Hippocampal formation (tissue), 2 donors: ENCODE results near the gene SMIM1.
A peak's percentile ranks its signal among the peaks of the same experiment; 100 is the strongest.

Experiments used
- DNase-seq, 2 donors: peaks; one replicate each; lab custom pipeline; 2025; lab: John Stamatoyannopoulos, UW

The SMIM1 gene, protein sequence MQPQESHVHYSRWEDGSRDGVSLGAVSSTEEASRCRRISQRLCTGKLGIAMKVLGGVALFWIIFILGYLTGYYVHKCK

DNA sequence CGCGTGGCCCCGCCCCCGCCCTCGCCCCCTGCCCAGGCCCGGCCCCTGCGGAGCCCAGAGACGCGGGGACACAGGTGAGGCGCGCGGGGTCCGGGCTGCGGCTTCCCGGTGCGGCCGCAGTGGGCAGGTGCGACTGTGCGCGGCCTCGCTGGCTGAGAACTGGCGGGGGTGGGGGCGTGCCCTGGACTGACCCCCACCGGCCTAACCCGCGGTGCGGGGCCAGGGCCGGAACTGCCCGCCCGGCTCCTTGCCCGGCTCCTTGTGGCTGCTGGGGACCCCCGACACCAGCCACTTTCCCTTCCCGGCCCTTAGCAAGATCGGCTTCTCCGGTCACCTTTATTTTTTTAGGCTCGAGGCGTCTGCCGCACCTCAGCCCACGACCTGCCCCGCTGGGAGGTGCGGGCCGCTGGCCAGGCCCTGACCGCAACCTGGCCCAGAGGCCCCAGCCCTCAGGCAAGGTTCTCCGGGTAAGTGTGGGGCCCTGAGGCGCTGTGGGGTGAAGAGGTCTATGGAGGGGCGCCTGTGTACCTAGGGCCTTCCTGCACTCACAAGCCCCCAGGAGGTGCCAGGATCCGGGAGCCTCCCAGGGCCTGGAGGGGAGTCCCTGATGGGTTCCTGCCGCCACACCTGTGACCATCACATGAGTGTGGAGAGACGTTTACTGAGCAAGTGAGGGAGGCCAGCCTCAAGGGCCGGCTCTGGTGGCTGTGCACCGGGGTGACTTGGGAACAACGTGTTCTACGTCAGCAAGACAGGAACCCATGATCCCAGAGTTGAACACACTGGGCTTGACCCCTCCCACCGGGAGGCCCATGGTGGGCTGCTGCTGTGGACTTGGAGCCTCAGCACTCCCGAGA, at the start of gene SMIM1:
SMIM1 (plus strand) TSS at position 35 of the 857 bp plus-strand sequence. CDS start 2,625 bp downstream, outside the sequence.
- no peak for DNase-seq

DNA sequence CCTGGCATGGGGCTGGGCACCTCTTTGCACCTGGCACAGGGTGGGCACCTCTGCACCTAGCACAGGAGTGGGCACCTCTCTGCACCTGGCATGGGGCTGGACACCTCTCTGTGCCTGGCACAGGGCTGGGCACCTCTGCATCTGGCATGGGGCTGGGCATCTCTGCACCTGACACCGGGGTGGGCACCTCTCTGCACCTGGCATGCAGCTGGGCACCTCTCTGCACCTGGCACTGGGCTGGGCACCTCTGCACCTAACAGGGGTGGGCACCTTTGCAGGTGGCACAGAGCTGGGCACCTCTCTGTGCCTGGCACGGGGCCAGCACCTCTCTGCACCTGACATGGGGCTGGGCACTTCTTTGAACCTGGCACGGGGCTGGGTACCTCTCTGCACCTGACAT, 49.7 kb upstream of the SMIM1 start:
- DNase-seq: no peak

- peak; percentile 57 to 63 for DNase-seq
Measured at GRCh38 chr1:3724416-3725030, 48.0 kb upstream of the SMIM1 start.

GRCh38 chr1:3725366-3725765, 47.2 kb upstream of the SMIM1 start:
- DNase-seq: no peak

GRCh38 chr1:3727042-3727824, 45.3 kb upstream of the SMIM1 start:
- DNase-seq: peak in 1 of 2 donors; percentile 11

GRCh38 chr1:3727825-3728776, 44.4 kb upstream of the SMIM1 start:
- DNase-seq: no peak

DNA sequence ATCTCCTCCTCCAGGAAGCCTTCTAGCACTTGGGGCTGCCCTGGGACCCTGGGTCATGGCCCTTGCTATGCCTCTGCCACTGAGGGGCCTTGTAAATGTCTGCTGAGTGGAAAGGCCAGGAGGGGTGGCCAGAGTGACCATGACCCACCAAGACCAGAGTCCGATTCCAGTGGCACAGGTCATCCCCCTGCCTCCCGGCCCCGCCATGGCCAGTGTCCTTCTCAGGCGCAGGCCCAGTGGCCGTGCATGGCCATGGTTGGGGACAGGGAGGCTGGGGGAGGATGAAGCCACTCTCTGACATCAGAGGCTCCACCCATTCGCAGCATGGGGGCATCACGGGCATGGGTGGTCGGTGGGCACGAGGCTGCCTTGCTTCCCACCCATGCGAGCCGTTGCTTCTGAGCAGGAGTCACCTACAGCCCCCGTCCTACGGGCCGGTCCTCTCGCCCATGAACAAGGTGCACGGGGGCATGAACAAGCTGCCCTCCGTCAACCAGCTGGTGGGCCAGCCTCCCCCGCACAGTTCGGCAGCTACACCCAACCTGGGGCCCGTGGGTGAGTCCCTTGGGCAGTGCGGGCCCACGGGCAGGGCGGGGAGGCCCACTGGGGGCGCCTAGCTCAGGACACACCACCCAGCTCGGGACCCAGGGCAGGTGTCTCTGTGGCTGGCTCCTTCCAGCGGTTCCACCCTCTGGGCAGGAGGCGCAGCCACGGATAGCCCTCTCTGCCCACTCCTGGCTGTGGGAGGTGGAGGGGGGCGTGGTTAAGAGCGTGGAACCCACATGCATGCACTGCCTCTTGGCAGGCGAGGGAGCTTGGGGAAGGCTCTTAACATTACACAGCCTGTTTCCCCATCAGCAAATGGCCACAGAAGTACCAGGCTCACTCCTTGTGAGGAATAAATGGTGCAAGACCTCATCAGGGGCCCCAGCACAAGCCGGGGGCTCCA, 42.7 kb upstream of the SMIM1 start:
- no peak for DNase-seq

DNA sequence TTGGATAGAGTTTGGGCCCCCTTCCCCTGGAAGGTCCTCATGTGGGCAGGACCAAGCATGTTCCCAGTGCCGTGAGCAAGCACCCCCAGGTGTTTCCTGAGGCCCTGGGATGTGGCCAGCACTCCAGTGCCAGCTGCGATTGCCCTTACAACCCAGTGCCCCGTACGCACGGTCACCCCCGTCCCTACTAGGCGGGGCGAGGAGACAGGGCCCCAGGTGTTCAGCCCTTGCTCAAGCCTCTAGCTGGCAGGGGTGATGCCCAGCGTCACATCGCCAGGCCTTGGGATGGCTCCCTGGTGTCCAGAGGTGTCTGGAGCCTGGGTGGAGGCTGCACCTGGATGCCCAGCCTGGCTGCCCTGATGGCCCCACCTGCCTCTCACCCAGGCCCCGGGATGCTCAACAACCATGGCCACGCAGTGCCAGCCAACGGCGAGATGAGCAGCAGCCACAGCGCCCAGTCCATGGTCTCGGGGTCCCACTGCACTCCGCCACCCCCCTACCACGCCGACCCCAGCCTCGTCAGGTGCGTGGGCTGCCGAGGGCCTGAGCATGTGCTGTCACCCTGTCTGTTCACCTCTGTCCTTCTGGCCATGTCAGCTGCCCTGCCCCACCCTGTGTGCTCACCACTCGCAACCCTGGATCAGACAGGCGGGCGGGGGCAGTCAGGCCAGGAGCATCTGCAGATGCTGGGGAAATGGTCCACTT, 41.9 kb upstream of the SMIM1 start:
- no peak for DNase-seq

DNA sequence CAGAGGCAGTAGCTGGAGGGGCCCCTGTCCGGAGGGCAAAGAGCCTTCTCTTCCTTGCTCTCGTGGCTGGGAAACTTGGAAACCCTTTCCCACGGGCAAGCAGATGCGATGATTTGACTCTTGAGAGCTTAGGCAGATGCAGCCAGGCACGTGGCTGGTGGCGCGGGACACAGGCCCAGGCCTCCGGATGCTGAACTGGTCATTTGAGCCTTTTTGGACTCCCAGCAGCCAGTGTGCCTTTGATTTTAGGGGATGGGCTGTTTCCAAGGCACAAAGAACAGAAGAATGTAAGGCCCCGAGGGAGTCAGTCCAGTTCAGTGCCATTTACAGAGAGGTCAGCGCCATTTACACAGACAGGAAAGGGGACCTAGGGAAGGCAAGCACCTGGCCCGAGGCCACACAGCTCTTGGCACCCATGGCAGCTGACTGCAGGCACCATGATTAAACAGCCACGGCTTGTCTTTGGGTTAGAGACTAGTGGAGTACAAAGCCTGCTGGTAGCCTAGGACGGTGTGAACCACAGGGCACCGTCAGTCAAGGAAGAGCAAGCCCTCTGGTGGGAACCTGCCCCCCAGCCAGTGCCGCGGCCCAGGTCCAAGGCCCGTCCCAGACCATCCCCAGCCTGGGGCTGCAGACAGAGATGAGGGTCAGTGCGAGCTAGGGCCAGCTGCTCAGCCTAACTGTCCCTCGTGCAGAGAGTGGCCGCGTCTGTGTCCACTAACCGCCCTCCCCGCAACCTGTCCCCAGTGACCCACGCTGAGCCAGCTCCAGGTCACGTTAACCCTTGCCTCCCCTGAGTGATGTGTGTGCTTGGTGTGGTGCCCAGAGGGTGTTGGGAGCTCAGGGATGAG, 40.7 kb upstream of the SMIM1 start:
- peak in 1 of 2 donors; percentile 41 for DNase-seq

DNA sequence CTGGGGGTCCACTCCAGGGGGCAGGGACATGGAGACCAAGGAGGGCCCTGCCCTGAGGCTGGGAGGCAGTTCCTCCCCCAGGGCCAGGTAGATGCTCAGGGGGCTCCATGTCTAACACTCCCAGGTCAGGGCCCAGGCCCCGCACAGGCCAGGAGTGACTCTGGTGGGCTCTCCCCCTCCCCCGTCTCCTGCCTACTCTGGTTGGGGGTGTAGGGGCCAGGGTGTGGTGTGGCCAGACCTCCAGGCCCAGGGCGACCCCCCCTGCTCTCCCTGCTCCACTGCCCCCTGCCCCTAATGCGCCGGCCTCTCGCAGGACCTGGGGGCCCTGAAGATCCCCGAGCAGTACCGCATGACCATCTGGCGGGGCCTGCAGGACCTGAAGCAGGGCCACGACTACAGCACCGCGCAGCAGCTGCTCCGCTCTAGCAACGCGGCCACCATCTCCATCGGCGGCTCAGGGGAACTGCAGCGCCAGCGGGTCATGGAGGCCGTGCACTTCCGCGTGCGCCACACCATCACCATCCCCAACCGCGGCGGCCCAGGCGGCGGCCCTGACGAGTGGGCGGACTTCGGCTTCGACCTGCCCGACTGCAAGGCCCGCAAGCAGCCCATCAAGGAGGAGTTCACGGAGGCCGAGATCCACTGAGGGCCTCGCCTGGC, 40.0 kb upstream of the SMIM1 start:
- no peak for DNase-seq

- no peak for DNase-seq
Measured at GRCh38 chr1:3733094-3733882, 39.3 kb upstream of the SMIM1 start.

GRCh38 chr1:3733883-3734589, 38.5 kb upstream of the SMIM1 start:
- DNase-seq: no peak

- no peak for DNase-seq
Measured at GRCh38 chr1:3734602-3735001, 37.9 kb upstream of the SMIM1 start.

- no peak for DNase-seq
Measured at GRCh38 chr1:3735027-3735681, 37.4 kb upstream of the SMIM1 start.

DNA sequence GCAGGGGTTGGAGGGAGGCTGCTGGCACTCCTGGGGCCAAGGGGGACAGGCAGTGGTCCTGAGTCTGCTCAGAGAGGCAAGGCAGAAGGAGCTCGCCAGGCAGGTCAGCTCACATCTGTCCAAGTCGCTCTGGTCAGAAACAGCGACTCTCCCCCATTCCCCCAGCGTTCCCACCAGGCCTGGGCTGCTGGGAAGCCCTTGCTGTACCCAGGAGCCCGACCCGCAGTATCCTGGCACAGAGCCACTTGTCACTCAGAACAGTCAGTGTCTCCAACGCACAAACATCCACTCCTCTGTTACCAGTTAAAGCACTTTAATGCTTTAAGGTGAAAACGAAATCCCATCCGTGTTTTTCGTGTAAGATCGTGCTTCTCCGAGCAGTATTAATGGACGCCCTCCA, 36.9 kb upstream of the SMIM1 start:
- DNase-seq: no peak

DNA sequence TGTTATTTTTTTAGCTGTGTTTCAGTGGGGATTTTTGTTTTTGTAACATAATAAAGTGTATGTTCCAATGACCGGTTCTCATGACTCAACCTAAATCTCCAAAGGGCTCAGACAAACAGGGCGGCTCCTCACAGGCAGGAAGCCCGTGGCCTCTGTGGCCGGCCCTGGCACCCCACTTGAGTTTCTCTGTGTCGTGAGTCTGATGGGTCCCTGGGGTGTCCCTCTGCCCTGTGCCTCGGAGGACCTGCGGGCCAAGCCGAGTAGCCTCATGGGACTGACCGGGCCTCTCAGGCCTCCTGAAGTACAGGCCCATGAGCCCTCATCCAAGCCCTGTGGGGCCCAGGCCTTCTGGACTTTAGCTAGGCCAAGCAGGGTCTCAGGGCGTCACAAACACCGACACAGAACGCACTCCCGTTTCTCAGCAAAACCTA, 36.4 kb upstream of the SMIM1 start:
- DNase-seq: no peak
